Nephron progenitor cell (in vitro differentiated cells): ENCODE measurements around the gene CSMD2.

Experiments used
- DNase-seq: peaks from one replicate; pipeline ENCODE4 v3.0.0; 2021
- H3K27ac Mint-ChIP-seq: 2 replicates; pipeline ENCODE4 v1.8.0; 2021; ENCODE audit warnings: mild to moderate bottlenecking, moderate library complexity, mixed read lengths
- H3K27me3 Mint-ChIP-seq: 2 replicates; pipeline ENCODE4 v1.8.0; 2021; ENCODE audit warnings: mild to moderate bottlenecking, low read depth, mixed read lengths; ENCODE audit not compliant: poor library complexity
- H3K36me3 Mint-ChIP-seq: 2 replicates; pipeline ENCODE4 v1.8.0; 2021; ENCODE audit warnings: low read depth, mixed read lengths
- H3K4me1 Mint-ChIP-seq: 2 replicates; pipeline ENCODE4 v1.8.0; 2021; ENCODE audit warnings: mixed read lengths
- H3K4me3 Mint-ChIP-seq: 2 replicates; pipeline ENCODE4 v1.8.0; 2021; ENCODE audit warnings: mild to moderate bottlenecking, moderate library complexity, mixed read lengths
- H3K9me3 Mint-ChIP-seq: 2 replicates; pipeline ENCODE4 v1.8.0; 2021; ENCODE audit warnings: mild to moderate bottlenecking, moderate library complexity, mixed read lengths
- CTCF ChIP-seq: fragments of 200-600 bp; sonication (generic); IDR thresholded peaks from 2 replicates; pipeline ENCODE4 v1.5.0; 2021; ENCODE audit warnings: antibody characterized with exemption

The CSMD2 gene

GRCh38 chr1:34127006-34128000 is 37.7 kb downstream of the CSMD2 start:
- H3K4me1 Mint-ChIP-seq, result no peaks in the 10 kb centered on the region
- no peaks in the 10 kb centered on the region for H3K36me3 Mint-ChIP-seq
- H3K27ac Mint-ChIP-seq, result no peak overlapping the region
- no peak for TF ChIP-seq CTCF
- no peak for DNase-seq
- H3K4me3 Mint-ChIP-seq, result no peak overlapping the region
- H3K27me3 Mint-ChIP-seq, result peaks cover 16% of the 10 kb centered on the region
- H3K9me3 Mint-ChIP-seq, result no peaks in the 10 kb centered on the region

GRCh38 chr1:34126486-34126885 is 38.5 kb downstream of the CSMD2 start:
- peaks cover 16% of the 10 kb centered on the region for H3K27me3 Mint-ChIP-seq

GRCh38 chr1:34125721-34126380 is 39.2 kb downstream of the CSMD2 start:
- Mint-ChIP-seq H3K36me3 (no peaks in the 10 kb centered on the region), H3K9me3 (no peaks in the 10 kb centered on the region), H3K4me1 (no peaks in the 10 kb centered on the region), H3K27ac (no peak overlapping the region), H3K27me3 (peaks cover 16% of the 10 kb centered on the region), H3K4me3 (no peak overlapping the region)
- DNase-seq, result no peak
- no peak for TF ChIP-seq CTCF

More at GRCh38 chr1:34126486-34126885, 38.5 kb downstream of the CSMD2 start:
- no peak for TF ChIP-seq CTCF
- no peaks in the 10 kb centered on the region for H3K9me3 Mint-ChIP-seq
- no peaks in the 10 kb centered on the region for H3K4me1 Mint-ChIP-seq
- no peaks in the 10 kb centered on the region for H3K36me3 Mint-ChIP-seq
- no peak overlapping the region for H3K27ac Mint-ChIP-seq
- H3K4me3 Mint-ChIP-seq, result no peak overlapping the region
- no peak for DNase-seq

- Mint-ChIP-seq H3K27ac (no peak overlapping the region), H3K9me3 (peaks cover 30% of the 10 kb centered on the region), H3K4me3 (no peak overlapping the region), H3K4me1 (no peaks in the 10 kb centered on the region), H3K27me3 (peaks cover 5% of the 10 kb centered on the region), H3K36me3 (no peaks in the 10 kb centered on the region)
- no peak for DNase-seq
- no peak for TF ChIP-seq CTCF
These were observed 42.7 kb downstream of the CSMD2 start for GRCh38 chr1:34122080-34122932.

- Mint-ChIP-seq H3K9me3 (peaks cover 66% of the 10 kb centered on the region), H3K27me3 (peaks cover 11% of the 10 kb centered on the region), H3K36me3 (no peaks in the 10 kb centered on the region), H3K4me3 (no peak overlapping the region), H3K4me1 (no peaks in the 10 kb centered on the region), H3K27ac (no peak overlapping the region)
- DNase-seq, result no peak
- TF ChIP-seq CTCF, result no peak
These were observed 49.8 kb downstream of the CSMD2 start for GRCh38 chr1:34115233-34115632.
